Measurements from ENCODE around the gene ING3. TPM values are rescaled to one million over a fixed set of nuclear protein-coding genes. Genes with fewer than 3 reads are reported as not detected.

The ING3 gene
- total and polyA plus RNA-seq, 9 of the 15 experiments (the other 6 are each of a cell fraction or from before 2014, with no cell fraction given) = 22.8 to 233 (median 50.4) TPM

DNA sequence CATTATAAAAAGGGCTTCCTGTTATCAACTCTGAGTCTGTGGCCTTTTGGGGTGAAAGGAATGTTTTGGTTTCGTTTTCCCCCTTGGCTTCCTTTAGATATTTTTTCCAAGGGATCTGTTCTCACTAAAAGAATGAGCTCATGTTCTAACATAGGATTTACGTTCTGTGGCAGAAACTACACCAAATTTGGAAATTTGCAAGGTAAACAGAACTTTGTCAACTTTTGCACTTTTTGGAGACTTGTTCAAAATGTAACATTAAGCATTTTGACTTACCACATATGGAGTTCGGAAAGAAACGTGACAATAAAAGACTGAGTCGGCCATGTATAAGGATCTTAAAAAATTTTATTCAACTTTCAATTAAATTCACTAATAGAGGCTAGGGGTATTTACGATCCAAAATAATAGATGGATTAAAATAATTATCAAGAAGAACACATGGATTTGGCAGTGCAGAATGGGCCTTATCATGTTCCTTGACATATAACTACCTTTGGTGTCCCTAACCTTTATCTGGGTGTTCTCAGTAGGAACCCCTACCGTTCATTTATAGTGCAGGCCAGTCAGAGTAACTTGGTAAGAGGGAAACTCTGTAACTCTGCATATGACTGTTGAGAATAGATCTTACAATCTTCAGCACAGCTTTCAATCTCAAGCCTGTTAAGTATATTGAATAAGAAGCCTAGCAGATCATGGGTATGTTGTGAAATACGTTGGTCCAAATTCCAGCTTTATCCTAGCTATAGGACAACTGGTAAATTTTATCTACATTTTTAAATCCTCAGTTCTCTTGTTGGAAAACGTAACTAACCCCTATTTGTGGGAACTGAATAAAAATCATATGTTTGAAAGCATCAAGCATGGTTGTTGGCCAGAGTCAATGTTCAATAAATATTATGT lies 49.8 kb downstream of the ING3 start (continued):
- TF ChIP-seq, protein P1, sequence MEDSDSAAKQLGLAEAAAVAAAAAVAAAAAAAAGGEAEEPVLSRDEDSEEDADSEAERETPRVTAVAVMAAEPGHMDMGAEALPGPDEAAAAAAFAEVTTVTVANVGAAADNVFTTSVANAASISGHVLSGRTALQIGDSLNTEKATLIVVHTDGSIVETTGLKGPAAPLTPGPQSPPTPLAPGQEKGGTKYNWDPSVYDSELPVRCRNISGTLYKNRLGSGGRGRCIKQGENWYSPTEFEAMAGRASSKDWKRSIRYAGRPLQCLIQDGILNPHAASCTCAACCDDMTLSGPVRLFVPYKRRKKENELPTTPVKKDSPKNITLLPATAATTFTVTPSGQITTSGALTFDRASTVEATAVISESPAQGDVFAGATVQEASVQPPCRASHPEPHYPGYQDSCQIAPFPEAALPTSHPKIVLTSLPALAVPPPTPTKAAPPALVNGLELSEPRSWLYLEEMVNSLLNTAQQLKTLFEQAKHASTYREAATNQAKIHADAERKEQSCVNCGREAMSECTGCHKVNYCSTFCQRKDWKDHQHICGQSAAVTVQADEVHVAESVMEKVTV (CRISPR knock-in tag; IDR thresholded peaks at IDR 0.05) = no peak
- TF ChIP-seq, protein P2, sequence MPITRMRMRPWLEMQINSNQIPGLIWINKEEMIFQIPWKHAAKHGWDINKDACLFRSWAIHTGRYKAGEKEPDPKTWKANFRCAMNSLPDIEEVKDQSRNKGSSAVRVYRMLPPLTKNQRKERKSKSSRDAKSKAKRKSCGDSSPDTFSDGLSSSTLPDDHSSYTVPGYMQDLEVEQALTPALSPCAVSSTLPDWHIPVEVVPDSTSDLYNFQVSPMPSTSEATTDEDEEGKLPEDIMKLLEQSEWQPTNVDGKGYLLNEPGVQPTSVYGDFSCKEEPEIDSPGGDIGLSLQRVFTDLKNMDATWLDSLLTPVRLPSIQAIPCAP (CRISPR knock-in tag; IDR thresholded peaks at IDR 0.05; ENCODE audit: borderline replicate concordance) = no peak
- TF ChIP-seq CEBPB (tag; IDR thresholded peaks at IDR 0.05) (peak; percentile 80), NFATC3 (IDR thresholded peaks at IDR 0.05) (no peak), ZNF75A (CRISPR knock-in tag; IDR thresholded peaks at IDR 0.05) (no peak), SP2 (IDR thresholded peaks at IDR 0.05; ENCODE audit: extremely low read depth, low read depth, low read length, poor library complexity, severe bottlenecking) (no peak), ETV1 (tag; conservative IDR thresholded peaks at IDR 0.05; ENCODE audit: low read depth) (no peak), ZNF695 (CRISPR knock-in tag; IDR thresholded peaks at IDR 0.05) (no peak), EWSR1 (IDR thresholded peaks at IDR 0.05; ENCODE audit: borderline replicate concordance, low read depth, partially characterized antibody) (no peak), ZNF507 (tag; conservative IDR thresholded peaks at IDR 0.05) (no peak; the same call in 1 of the 2 replicates), PTBP1 (IDR thresholded peaks at IDR 0.05; ENCODE audit: low read depth, low read length) (no peak), ZNF217 (CRISPR knock-in tag; IDR thresholded peaks at IDR 0.05) (no peak), ATF3 (IDR thresholded peaks at IDR 0.05) (peak; percentile 41; the same call in 1 of the 2 replicates), ATF3 (CRISPR knock-in tag; conservative IDR thresholded peaks at IDR 0.05) (no peak), ZNF696 (CRISPR knock-in tag; conservative IDR thresholded peaks at IDR 0.05) (no peak), ZNF764 (CRISPR knock-in tag; IDR thresholded peaks at IDR 0.05; ENCODE audit: low read depth) (no peak)
- TF ChIP-seq, protein P3, sequence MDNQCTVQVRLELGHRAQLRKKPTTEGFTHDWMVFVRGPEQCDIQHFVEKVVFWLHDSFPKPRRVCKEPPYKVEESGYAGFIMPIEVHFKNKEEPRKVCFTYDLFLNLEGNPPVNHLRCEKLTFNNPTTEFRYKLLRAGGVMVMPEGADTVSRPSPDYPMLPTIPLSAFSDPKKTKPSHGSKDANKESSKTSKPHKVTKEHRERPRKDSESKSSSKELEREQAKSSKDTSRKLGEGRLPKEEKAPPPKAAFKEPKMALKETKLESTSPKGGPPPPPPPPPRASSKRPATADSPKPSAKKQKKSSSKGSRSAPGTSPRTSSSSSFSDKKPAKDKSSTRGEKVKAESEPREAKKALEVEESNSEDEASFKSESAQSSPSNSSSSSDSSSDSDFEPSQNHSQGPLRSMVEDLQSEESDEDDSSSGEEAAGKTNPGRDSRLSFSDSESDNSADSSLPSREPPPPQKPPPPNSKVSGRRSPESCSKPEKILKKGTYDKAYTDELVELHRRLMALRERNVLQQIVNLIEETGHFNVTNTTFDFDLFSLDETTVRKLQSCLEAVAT (IDR thresholded peaks at IDR 0.05) = peak in 1 of 2 experiments; percentile 12; a peak in 2 of 4 replicates
- TF ChIP-seq, protein P4, sequence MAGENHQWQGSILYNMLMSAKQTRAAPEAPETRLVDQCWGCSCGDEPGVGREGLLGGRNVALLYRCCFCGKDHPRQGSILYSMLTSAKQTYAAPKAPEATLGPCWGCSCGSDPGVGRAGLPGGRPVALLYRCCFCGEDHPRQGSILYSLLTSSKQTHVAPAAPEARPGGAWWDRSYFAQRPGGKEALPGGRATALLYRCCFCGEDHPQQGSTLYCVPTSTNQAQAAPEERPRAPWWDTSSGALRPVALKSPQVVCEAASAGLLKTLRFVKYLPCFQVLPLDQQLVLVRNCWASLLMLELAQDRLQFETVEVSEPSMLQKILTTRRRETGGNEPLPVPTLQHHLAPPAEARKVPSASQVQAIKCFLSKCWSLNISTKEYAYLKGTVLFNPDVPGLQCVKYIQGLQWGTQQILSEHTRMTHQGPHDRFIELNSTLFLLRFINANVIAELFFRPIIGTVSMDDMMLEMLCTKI (IDR thresholded peaks at IDR 0.05; ENCODE audit: partially characterized antibody) = no peak
- TF ChIP-seq, protein P5, sequence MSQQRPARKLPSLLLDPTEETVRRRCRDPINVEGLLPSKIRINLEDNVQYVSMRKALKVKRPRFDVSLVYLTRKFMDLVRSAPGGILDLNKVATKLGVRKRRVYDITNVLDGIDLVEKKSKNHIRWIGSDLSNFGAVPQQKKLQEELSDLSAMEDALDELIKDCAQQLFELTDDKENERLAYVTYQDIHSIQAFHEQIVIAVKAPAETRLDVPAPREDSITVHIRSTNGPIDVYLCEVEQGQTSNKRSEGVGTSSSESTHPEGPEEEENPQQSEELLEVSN (IDR thresholded peaks at IDR 0.05; ENCODE audit: borderline replicate concordance in 1 of 2, extremely low read depth in 1 of 2, insufficient read depth in 1 of 2, insufficient read length in 1 of 2, low read depth in 1 of 2, low read length in 1 of 2, poor library complexity in 1 of 2, severe bottlenecking in 1 of 2) = no peak
